ENCODE data around the gene RGS6.

The RGS6 gene

GRCh38 chr14:72169521-72169920, 237.3 kb downstream of the RGS6 start:
- no peak for DNase-seq

GRCh38 chr14:72172049-72172448, 239.8 kb downstream of the RGS6 start:
- DNase-seq: no peak

GRCh38 chr14:72172597-72172996, 240.4 kb downstream of the RGS6 start:
- no peak for DNase-seq

GRCh38 chr14:72173038-72173720, 240.9 kb downstream of the RGS6 start:
- DNase-seq: no peak

GRCh38 chr14:72177251-72177650, 245.0 kb downstream of the RGS6 start:
- no peak for DNase-seq

- DNase-seq: no peak
Observed at GRCh38 chr14:72178517-72178916, 246.3 kb downstream of the RGS6 start.

- no peak for DNase-seq
Observed at GRCh38 chr14:72182708-72183432, 250.6 kb downstream of the RGS6 start.

GRCh38 chr14:72183631-72184030, 251.4 kb downstream of the RGS6 start:
- no peak for DNase-seq

GRCh38 chr14:72186523-72186922, 254.3 kb downstream of the RGS6 start:
- DNase-seq: no peak

GRCh38 chr14:72196237-72197015, 264.2 kb downstream of the RGS6 start:
- DNase-seq: no peak

GRCh38 chr14:72201645-72202044, 269.4 kb downstream of the RGS6 start:
- DNase-seq: no peak

- no peak for DNase-seq
Observed at GRCh38 chr14:72213424-72213823, 281.2 kb downstream of the RGS6 start.

GRCh38 chr14:72215080-72215479, 282.9 kb downstream of the RGS6 start:
- DNase-seq: no peak

GRCh38 chr14:72217135-72217534, 284.9 kb downstream of the RGS6 start:
- no peak for DNase-seq

- no peak for DNase-seq
Observed at GRCh38 chr14:72222046-72222445, 289.8 kb downstream of the RGS6 start.

- DNase-seq: no peak
Observed at GRCh38 chr14:72236629-72237028, 304.4 kb downstream of the RGS6 start.

- no peak for DNase-seq
Observed at GRCh38 chr14:72237722-72238666, 305.8 kb downstream of the RGS6 start.

- no peak for DNase-seq
Observed at GRCh38 chr14:72243309-72244293, 311.4 kb downstream of the RGS6 start.

- DNase-seq: no peak
Observed at GRCh38 chr14:72247896-72248465, 315.8 kb downstream of the RGS6 start.

GRCh38 chr14:72253503-72253902, 321.3 kb downstream of the RGS6 start:
- DNase-seq: no peak
